Rectal smooth muscle tissue (tissue), 1 donor: Measurements from ENCODE around the gene TAMM41.
"Not testable (repeated sequence)": the region's sequence is repeated elsewhere in the genome, so short reads cannot be mapped to it uniquely, and the experiment has no call there.

Source experiments
- H3K27ac ChIP-seq: one replicate; pipeline ENCODE4 v1.7.0; 2013; ENCODE audit warnings: low read depth, low read length, inconsistent platforms
- H3K27me3 ChIP-seq: one replicate; pipeline ENCODE4 v1.7.0; 2013; ENCODE audit warnings: low read length; ENCODE audit not compliant: control insufficient read depth, insufficient read depth
- H3K36me3 ChIP-seq: one replicate; pipeline ENCODE4 v1.7.0; 2013; ENCODE audit warnings: low read length; ENCODE audit not compliant: control insufficient read depth, insufficient read depth
- H3K4me1 ChIP-seq: one replicate; pipeline ENCODE4 v1.7.0; 2013; ENCODE audit warnings: low read length; ENCODE audit not compliant: control insufficient read depth, insufficient read depth
- H3K4me3 ChIP-seq: one replicate; pipeline ENCODE4 v1.7.0; 2013; ENCODE audit warnings: low read length
- H3K9ac ChIP-seq: one replicate; pipeline ENCODE4 v1.7.0; 2013; ENCODE audit warnings: low read length

The TAMM41 gene, protein sequence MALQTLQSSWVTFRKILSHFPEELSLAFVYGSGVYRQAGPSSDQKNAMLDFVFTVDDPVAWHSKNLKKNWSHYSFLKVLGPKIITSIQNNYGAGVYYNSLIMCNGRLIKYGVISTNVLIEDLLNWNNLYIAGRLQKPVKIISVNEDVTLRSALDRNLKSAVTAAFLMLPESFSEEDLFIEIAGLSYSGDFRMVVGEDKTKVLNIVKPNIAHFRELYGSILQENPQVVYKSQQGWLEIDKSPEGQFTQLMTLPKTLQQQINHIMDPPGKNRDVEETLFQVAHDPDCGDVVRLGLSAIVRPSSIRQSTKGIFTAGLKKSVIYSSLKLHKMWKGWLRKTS

DNA sequence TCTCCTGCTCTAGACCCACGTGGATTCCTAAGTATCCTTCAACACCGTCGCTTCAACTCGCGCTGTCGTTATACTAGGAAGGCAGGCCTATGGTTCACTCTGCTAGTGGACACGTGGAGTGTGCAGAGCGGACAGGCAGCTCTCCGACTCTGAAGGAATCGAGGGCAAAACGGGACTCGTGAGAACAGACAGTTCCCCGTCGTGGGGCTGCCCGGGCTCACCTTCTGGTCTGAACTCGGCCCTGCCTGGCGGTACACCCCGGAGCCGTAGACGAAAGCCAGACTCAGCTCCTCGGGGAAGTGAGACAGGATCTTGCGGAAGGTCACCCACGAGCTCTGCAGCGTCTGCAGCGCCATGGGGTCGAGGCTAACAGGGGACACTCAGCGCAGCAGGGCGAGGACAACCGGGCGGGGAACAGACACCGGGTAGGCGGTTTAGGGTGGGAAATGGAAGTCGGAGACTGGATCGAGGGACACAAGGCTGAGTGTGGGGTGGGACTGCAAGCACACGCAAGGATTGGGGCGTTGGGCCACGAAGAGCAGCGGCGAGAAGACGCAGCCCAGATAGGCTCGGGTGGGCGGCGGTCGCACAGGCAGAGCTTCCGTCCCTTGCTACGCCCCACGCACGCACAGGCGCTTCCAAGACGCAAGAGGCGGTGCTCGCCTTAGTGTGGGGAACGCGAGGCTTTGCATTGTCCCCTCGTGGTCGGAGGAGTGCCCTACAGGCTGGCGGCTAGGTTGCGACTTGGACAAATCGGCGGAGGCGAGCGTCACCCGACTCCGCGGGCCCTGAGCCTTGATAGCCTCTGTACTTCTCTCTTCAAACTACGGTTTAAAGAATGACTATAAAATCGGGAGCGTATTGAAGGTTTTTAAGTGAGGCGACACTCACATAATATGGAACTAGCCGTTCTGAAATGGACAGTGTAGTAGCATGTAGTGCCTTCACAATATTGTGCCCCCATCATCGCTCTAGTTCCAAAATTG is at the start of gene TAMM41:
Gene TAMM41, minus strand, starts transcription at position 605 of the 986 bp plus-strand sequence. Its CDS starts 249 bp downstream, at position 356.
- Histone ChIP-seq H3K27ac (peak within 1 kb of the TSS; percentile 88), H3K9ac (peak within 1 kb of the TSS; percentile 97), H3K27me3 (no peaks in the 10 kb centered on the region), H3K4me1 (no peaks in the 10 kb centered on the region), H3K36me3 (peaks cover 4% of the 10 kb centered on the region), H3K4me3 (peak within 1 kb of the TSS; percentile 100)

DNA sequence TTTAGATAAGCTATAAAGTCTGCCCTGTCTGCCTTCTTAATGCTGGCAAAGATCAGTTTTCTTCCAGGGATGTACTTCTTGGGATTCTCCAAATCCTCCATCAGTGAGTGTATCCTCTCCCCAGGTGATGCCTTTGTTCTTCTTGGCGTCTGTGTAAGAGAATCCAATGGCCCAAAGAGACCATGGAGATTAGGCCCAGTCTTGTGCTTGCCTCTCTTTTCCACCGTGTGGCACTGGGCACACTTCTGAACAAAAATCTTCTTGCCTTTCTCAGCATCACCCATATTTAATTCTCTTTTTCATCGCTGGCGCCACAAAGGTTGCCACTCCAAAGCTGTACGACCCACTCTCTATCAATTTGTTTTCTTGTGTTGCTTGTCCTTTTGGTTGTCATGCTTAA is 32.2 kb upstream of the TAMM41 start:
- no peaks in the 10 kb centered on the region for H3K4me1 ChIP-seq
- H3K36me3 ChIP-seq, result no peaks in the 10 kb centered on the region
- no peak overlapping the region for H3K27ac ChIP-seq
- no peak overlapping the region for H3K9ac ChIP-seq
- H3K27me3 ChIP-seq, result no peaks in the 10 kb centered on the region
- H3K4me3 ChIP-seq, result no peak overlapping the region

DNA sequence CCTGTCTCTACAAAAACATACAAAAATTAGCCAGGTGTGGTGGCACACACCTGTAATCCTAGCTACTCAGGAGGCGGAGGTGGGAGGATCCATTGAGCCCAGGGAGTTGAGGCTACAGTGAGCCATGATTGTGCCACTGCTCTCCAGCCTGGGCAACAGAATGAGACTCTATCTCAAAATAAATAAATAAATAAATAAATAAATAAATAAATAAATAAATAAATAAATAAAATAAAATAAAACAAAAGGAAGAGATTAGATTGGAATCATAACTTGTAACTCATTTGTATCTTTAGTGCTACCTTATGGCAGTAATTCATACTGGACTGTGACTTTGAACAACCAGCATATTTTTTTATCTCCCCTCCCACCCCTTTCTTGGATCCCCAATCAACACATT is 28.0 kb upstream of the TAMM41 start:
- H3K9ac ChIP-seq, H3K4me3 ChIP-seq, H3K27me3 ChIP-seq, H3K36me3 ChIP-seq, H3K4me1 ChIP-seq, H3K27ac ChIP-seq: not testable (repeated sequence)

DNA sequence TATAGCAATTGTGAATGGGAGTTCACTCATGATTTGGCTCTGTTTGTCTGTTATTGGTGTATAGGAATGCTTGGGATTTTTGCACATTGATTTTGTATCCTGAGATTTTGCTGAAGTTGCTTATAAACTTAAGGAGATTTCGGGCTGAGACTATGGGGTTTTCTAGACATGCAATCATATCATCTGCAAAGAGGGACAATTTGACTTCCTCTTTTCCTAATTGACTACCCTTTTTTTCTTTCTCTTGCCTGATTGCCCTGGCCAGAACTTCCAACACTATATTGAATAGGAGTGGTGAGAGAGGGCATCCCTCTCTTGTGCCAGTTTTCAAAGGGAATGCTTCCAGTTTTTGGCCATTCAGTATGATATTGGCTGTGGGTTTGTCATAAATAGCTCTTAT is 17.1 kb upstream of the TAMM41 start:
- not testable (repeated sequence) for H3K36me3 ChIP-seq, H3K27me3 ChIP-seq, H3K9ac ChIP-seq, H3K4me3 ChIP-seq, H3K27ac ChIP-seq, H3K4me1 ChIP-seq

DNA sequence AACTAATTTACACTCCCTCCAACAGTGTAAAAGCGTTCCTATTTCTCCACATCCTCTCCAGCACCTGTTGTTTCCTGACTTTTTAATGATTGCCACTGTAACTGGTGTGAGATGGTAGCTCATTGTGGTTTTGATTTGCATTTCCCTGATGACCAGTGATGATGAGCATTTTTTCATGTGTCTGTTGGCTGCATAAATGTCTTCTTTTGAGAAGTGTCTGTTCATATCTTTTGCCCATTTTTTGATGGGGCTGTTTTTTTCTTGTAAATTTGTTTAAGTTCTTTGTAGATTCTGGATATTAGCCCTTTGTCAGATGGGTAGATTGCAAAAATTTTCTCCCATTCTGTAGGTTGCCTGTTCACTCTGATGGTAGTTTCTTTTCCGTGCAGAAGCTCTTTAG is 15.9 kb upstream of the TAMM41 start:
- H3K27ac ChIP-seq, H3K36me3 ChIP-seq, H3K9ac ChIP-seq, H3K27me3 ChIP-seq, H3K4me1 ChIP-seq, H3K4me3 ChIP-seq: not testable (repeated sequence)

DNA sequence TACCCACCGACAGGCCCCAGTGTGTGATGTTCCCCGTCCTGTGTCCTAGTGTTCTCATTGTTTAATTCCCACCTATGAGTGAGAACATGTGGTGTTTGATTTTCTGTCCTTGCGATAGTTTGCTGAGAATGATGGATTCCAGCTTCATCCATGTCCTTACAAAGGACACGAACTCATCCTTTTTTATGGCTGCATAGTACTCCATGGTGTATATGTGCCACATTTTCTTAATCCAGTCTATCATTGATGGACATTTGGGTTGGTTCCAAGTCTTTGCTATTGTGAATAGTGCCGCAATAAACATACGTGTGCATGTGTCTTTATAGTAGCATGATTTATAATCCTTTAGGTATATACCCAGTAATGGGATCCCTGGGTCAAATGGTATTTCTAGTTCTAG is 15.5 kb upstream of the TAMM41 start:
- H3K4me1 ChIP-seq, H3K36me3 ChIP-seq, H3K27ac ChIP-seq, H3K4me3 ChIP-seq, H3K27me3 ChIP-seq, H3K9ac ChIP-seq: not testable (repeated sequence)

DNA sequence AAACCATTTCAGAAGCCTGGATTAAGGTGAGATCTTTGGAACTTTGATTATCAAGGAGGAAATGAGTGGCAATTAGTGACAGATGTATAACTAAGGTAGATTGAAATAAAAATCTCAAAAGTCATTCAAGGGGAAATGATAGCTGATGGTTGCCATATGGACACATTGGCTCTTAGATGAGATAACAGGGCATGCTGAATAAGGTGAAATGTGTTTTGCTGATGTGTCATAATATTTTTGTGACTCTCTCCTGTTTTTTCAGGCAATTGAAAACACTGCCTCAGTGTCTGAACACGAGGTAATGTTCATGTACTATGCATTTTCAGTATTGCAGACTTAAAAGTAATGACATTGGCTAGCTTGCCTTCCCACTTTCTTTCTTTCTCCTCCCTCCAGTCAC is 13.5 kb upstream of the TAMM41 start:
- not testable (repeated sequence) for H3K36me3 ChIP-seq, H3K4me1 ChIP-seq, H3K27me3 ChIP-seq, H3K27ac ChIP-seq, H3K9ac ChIP-seq, H3K4me3 ChIP-seq

DNA sequence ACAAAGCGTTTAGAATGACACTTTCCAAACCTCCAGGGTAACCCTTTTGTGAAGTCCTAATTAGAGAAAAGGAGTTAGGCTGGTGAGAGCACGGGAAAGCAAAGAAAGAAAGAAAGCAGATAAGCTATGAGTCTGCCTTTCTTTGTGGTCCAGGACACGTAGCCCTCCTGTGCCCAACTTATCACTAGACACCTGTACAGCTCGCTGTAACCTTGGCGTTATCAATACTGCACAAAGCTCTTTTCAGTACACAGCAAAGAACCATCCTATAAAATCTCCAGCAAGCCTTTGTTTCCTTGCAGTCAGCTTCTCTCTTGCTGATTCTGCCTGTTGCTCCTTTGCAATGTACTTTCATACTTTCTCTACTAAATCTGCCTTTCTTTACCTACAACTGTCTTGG is 6.8 kb upstream of the TAMM41 start:
- Histone ChIP-seq H3K4me1 (no peaks in the 10 kb centered on the region), H3K36me3 (no peaks in the 10 kb centered on the region), H3K27me3 (no peaks in the 10 kb centered on the region), H3K4me3 (no peak overlapping the region), H3K27ac (no peak overlapping the region), H3K9ac (no peak overlapping the region)

DNA sequence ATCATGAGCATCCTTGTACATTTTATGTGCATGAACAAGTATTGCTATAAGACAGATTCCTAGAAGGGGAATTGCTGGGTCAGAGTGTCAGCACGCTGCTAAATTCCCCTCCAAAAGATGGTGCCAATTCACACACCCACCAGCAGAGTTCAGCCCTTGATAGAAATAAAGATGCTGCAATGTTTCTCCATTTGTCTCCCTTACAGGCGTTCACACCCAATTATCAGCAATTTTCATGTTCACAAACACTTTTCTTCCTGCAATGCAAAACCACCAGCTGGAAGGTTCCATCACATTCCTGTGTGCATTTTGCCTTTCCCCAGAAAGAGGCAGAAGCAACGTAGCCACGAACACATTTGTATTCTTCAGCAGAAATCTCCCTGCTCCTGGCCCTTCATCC is 3.3 kb upstream of the TAMM41 start:
- no peaks in the 10 kb centered on the region for H3K4me1 ChIP-seq
- H3K9ac ChIP-seq, result no peak overlapping the region
- no peak overlapping the region for H3K27ac ChIP-seq
- no peaks in the 10 kb centered on the region for H3K36me3 ChIP-seq
- no peak overlapping the region for H3K4me3 ChIP-seq
- H3K27me3 ChIP-seq, result no peaks in the 10 kb centered on the region

DNA sequence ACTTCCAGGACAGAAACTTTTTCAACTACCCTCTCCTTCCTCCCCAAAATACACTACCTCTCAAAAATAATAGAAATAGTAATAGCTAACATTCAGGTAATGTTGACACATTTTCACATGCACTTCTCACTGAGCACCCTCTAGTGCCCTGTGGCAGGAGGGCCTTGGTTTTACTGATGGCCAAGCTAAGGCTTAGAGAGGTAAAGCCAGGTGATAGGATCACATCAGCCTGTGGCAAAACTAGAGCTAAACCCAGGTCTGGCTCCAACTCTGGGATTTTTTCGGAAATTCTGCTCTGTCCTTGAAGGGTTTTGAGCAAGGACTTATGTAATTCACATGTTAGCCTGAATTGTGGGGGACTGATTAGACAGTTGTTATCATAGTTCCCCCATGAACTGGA is 922 bp upstream of the TAMM41 start:
- no peaks in the 10 kb centered on the region for H3K36me3 ChIP-seq
- no peak overlapping the region for H3K27ac ChIP-seq
- H3K27me3 ChIP-seq, result no peaks in the 10 kb centered on the region
- H3K4me1 ChIP-seq, result no peaks in the 10 kb centered on the region
- H3K4me3 ChIP-seq, result no peak overlapping the region
- no peak overlapping the region for H3K9ac ChIP-seq

DNA sequence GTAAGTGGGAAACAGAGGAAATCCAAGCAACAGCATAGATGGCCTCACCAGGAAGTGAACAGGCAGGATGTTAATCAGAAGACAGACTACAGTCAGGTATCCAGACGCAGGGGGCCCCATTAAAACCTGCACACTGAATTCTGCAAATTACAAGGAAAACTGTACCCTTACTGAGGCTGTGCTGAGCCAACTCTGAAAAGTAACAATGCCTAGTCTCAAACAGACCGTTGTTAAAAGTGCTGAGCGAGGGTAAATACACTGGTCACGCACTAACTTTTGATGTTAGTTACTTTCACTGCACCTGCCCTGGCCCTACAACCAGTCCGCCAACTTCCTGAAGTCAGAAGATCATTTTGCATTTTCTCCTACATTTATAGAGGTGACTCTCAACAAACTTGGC is 1.0 kb downstream of the TAMM41 start:
- Histone ChIP-seq H3K4me1 (no peaks in the 10 kb centered on the region), H3K27ac (no peak overlapping the region), H3K9ac (no peak overlapping the region), H3K36me3 (peaks cover 4% of the 10 kb centered on the region), H3K27me3 (no peaks in the 10 kb centered on the region), H3K4me3 (peak overlapping the region; percentile 100)

DNA sequence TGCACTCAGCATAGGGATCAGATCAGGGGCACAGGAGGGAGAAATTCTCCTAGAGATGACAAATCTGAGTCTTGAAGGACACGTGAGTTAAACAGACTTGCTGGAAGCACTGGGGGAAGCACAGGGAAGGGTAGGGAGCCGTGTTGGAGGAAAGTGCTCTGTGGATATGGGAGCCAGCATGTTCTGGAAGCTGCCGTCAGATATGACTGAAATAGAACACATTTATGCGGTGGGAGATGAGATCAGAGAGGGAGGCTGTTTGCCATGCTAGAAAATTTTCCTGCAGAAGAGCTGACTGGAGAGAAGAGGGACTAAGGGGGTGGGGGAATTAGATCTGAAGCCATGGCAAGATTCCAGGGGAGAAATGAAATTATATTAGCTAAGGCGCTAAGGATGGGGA is 1.8 kb downstream of the TAMM41 start:
- Histone ChIP-seq H3K9ac (no peak overlapping the region), H3K4me1 (no peaks in the 10 kb centered on the region), H3K27ac (no peak overlapping the region), H3K36me3 (peaks cover 4% of the 10 kb centered on the region), H3K4me3 (no peak overlapping the region), H3K27me3 (no peaks in the 10 kb centered on the region)
